ENCODE data around the gene MIER2.

GRCh38 chr19:364496-365287, 20.1 kb upstream of the MIER2 start:
- no peak for TF ChIP-seq CTCF (IDR thresholded peaks at IDR 0.05; ENCODE audit: low read depth, low read length, poor library complexity, severe bottlenecking)
- TF ChIP-seq EZH2phosphoT487 (IDR thresholded peaks at IDR 0.05; ENCODE audit: borderline replicate concordance, low read length): no peak
